Measurements from ENCODE around the gene SEZ6L. TPM values are rescaled to one million over a fixed set of nuclear protein-coding genes. Genes with fewer than 3 reads are reported as not detected.

The SEZ6L gene
- total RNA-seq, 2 donors from 2014 or later = 0.09 to 0.14 TPM

- no peak for DNase-seq (ENCODE audit: low spot score)
- intact Hi-C loops (cut with DNase I) = no loop called here
Observed at GRCh38 chr22:26172389-26172990, 3.2 kb downstream of the SEZ6L start.

DNA sequence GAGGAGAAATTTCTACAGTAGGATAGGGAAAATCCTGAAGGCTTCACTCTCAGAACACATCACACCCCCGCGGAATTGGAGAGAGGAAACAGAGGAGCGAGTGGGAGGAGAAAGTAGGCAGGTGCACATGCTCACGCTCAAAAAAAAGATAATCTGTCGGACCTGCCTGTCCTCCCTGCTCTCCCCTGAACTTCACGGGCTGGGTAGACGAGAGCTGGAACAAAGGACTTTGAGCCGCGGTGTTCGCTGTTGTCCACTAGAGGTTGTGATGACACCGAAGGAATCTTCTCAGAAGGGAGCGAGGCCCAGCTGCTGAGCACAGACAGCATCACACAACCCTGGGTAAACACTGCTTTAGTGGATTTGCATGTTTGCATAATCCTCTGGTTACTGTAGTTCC lies 5.0 kb downstream of the SEZ6L start:
- intact Hi-C loops (cut with DNase I) = no loop called here

GRCh38 chr22:26182723-26183122 lies 13.5 kb downstream of the SEZ6L start:
- no peak for DNase-seq (ENCODE audit: low spot score)
- intact Hi-C loops (cut with DNase I) = no loop called here

More for the DNA sequence above, 5.0 kb downstream of the SEZ6L start:
- no peak for DNase-seq (ENCODE audit: low spot score)

GRCh38 chr22:26185190-26185589 lies 15.9 kb downstream of the SEZ6L start:
- intact Hi-C loops (cut with DNase I) = no loop called here
- no peak for DNase-seq (ENCODE audit: low spot score)

DNA sequence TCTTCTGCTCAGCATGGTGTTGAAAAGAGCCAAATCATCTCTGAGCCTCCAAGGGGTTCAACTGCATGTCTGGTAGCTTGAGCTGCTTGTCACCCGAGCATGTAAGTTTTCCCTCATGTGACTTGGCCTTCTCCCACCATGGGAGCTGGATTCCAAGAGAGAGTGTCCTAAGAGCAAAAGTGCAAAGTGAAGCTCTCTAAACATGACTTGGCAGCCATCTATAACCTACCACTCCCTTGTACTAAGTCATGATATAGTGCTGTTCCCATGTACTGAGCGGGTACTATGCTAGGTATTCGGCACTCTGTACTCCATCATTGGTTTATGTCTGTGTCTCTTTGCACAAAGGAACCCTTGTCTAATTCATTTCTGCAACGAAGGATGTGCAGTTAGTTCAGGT lies 19.1 kb downstream of the SEZ6L start:
- DNase-seq (ENCODE audit: low spot score) = no peak
- intact Hi-C loops (cut with DNase I) = no loop called here

DNA sequence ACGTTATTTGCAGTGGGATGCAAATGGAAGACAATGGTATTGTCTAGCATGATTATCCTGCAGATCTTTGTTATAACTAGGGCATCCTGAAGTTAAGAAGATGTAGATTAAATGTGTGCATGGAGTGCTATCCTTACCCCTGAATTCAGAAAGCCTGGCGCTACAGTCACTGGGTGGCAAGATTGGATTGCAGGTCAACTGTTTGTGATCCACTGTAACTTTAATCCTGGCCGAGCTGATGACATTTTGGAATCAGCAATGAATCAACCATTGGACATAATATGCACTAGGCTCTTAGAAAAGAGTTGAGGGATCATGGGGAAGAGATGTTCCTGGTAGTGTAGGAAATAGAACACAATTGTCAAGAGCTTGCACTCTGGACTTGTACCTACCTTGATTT lies 25.1 kb downstream of the SEZ6L start:
- intact Hi-C loops (cut with DNase I) = no loop called here

DNA sequence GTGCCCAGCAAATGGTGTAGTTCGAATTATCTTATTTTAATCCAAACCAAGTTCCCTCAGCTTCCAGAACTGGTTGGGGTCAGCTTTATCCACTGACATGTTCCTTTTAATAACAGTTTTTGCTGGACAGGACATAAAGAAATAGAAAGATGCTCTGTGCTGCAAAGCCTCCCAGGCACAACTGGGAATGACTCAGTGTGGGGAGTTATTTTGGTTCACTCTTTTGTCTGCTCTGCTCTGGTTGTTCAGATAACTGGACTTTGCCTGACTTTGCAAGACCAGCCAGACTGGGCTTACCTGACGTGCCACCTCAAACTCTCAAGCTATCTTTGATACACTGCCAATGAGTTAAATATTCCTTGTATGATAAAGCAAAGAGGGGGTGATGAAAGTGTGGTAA lies 25.6 kb downstream of the SEZ6L start:
- no peak for DNase-seq (ENCODE audit: low spot score)
- intact Hi-C loops (cut with DNase I) = no loop called here

More for the DNA sequence above, 25.1 kb downstream of the SEZ6L start:
- DNase-seq (ENCODE audit: low spot score) = no peak

GRCh38 chr22:26196657-26197056 lies 27.4 kb downstream of the SEZ6L start:
- no peak for DNase-seq (ENCODE audit: low spot score)
- intact Hi-C loops (cut with DNase I) = no loop called here

- intact Hi-C loops (cut with DNase I) = no loop called here
- no peak for DNase-seq (ENCODE audit: low spot score)
Observed at GRCh38 chr22:26197425-26197824, 28.2 kb downstream of the SEZ6L start.

- intact Hi-C loops (cut with DNase I) = no loop called here
- no peak for DNase-seq (ENCODE audit: low spot score)
Observed at GRCh38 chr22:26199665-26200064, 30.4 kb downstream of the SEZ6L start.

GRCh38 chr22:26202280-26202924 lies 33.1 kb downstream of the SEZ6L start:
- no peak for DNase-seq (ENCODE audit: low spot score)
- intact Hi-C loops (cut with DNase I) = no loop called here

DNA sequence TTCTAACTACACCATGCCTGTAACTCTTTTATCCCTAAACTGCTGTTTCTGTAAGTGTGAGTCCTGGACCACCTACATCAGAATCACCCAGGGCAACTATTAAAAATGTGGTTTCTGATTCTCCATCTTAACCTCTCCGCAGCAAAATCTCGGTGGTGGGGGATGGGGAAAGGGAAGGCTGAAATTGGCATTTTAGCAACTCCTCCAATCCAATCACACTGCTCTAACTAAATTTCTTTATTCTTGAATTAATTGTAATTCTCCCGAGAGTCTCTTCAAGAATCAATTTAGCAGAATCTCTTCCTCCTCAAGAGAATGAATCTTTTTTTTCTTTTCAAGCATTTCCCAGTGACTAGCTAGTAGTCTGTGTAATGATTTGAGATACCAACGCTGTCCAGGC lies 36.2 kb downstream of the SEZ6L start:
- DNase-seq (ENCODE audit: low spot score) = no peak
- intact Hi-C loops (cut with DNase I) = no loop called here

GRCh38 chr22:26210334-26210733 lies 41.1 kb downstream of the SEZ6L start:
- intact Hi-C loops (cut with DNase I) = no loop called here
- no peak for DNase-seq (ENCODE audit: low spot score)

- intact Hi-C loops (cut with DNase I) = no loop called here
- no peak for DNase-seq (ENCODE audit: low spot score)
Observed at GRCh38 chr22:26213826-26214225, 44.6 kb downstream of the SEZ6L start.

- DNase-seq (ENCODE audit: low spot score) = no peak
- intact Hi-C loops (cut with DNase I) = no loop called here
Observed at GRCh38 chr22:26214466-26214865, 45.2 kb downstream of the SEZ6L start.

DNA sequence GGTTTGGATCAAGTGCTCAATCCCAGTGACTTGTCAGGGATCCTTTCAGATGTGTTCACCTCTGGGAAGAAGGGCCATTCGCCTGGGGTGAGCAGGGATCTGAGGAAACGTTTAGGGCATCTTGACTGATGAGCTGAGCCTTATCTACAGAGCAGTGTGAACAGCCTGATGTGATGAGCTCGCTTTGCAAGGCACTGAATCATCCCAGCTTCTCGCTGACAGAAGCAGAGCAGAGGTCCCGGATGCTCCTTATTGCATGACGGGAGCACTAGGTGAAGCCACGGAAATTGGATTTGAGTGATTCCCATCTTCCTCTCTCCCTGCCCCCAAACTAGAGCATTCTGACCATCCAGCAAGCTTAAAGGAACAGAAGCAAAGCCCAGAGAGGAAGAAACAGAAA lies 46.5 kb downstream of the SEZ6L start:
- no peak for DNase-seq (ENCODE audit: low spot score)
- intact Hi-C loops (cut with DNase I) = no loop called here

GRCh38 chr22:26225207-26225606 lies 55.9 kb downstream of the SEZ6L start:
- intact Hi-C loops (cut with DNase I) = no loop called here
- no peak for DNase-seq (ENCODE audit: low spot score)

GRCh38 chr22:26226538-26227297 lies 57.5 kb downstream of the SEZ6L start:
- intact Hi-C loops (cut with DNase I) = no loop called here
- no peak for DNase-seq (ENCODE audit: low spot score)

DNA sequence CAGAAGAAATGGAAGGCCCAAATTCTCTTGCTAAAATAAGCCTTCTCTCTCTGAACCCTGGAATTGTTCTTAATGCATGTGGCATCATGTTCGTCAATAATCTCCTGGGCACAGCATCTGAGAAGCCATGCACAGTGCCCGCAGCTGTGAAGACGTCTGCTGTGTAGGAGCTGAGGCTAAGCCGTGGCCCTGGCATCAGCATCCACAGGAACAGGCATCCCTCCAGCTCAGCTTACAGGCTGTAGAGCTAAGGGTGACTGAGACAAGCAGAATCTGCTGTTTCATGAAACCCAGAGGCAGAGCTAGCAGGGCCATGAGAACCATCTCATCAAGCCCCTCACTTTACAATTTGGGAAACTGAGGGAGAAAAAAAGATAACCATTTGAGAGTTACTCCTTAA lies 60.6 kb downstream of the SEZ6L start:
- intact Hi-C loops (cut with DNase I) = no loop called here
- no peak for DNase-seq (ENCODE audit: low spot score)

DNA sequence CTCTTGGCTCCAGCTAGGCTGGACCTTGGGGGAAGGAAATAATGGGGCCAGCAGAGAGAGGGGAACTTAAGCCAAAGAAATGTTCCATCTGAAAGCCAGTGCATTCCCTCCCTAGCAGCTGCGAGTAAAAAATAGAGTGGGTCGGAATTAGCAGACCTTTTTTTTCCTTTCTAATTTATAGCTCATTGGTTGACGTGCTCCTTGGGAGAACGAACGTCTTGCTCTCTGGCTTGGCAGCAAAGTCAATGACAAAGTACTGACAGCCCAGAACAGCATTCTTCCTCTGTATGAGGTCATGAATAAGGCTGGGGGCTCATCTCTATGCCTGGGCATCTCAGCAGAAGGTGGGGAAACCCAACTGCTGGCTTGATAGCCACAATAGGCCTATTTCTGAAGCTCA lies 65.0 kb downstream of the SEZ6L start:
- no peak for DNase-seq (ENCODE audit: low spot score)
- intact Hi-C loops (cut with DNase I) = no loop called here

Data from posterior vena cava (tissue), 2 donors.